HG03045 (cell line): Measurements from ENCODE around the gene CALCOCO2.

ENCODE experiments used
- ATAC-seq: cut with Tn5 transposase; IDR thresholded peaks from one replicate; pipeline ENCODE4 v1.9.1; 2021; ENCODE audit warnings: mild to moderate bottlenecking, moderate library complexity; ENCODE audit not compliant: unreplicated experiment

The CALCOCO2 gene

DNA sequence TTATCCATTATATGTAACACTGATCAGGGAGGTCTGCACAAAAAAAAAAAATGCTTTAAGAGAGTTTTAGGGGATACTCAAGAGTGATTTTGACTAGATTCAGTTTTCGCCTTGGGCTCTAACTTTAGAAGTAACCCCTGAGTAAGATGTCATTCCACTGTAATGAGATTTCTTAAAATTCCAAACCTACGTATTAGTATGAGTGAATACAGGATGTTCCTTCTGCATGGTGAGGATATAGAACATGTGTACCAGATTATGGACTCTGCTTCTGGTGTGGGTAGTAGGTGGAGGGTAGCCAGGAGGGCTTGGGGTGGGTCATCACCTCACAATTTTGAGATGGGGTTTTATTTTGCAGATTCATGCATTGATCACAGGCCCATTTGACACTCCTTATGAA lies 81.6 kb downstream of the CALCOCO2 start:
- ATAC-seq: no peak
